Pancreas (tissue), 10 donors: Measurements from ENCODE around the gene RMP24.

Experiments used
- ATAC-seq, 4 donors: fragments of 200-7000 bp; cut with Tn5 transposase; one replicate each; pipeline versions ENCODE4 v1.8.0 to v1.9.1; 2020; ENCODE audit warnings: mild to moderate bottlenecking in 4 of 4, moderate library complexity in 4 of 4
- DNase-seq, 6 donors: peaks; one replicate each; pipeline ENCODE4 v3.0.0-alpha.2; 2020
- FAIRE-seq: peaks from 2 replicates; lab custom pipeline; 2012; peaks lifted over from hg19 to GRCh38; lab: Jason Lieb, UNC
- H3K27ac ChIP-seq, 4 donors: fragments of 200-600 bp; sonication (generic); 1 replicate in 3 of 4; 2 replicates in 1 of 4; pipeline versions ENCODE4 v1.5.0 to v1.8.0; 2020
- H3K27me3 ChIP-seq, 4 donors: fragments of 200-600 bp; one replicate each; pipeline ENCODE4 v1.8.0; 2021
- H3K36me3 ChIP-seq, 3 donors: fragments of 200-600 bp; sonication (generic) in 1 of 3; one replicate each; pipeline versions ENCODE4 v1.5.0 to v1.8.0; 2020 to 2021
- H3K4me1 ChIP-seq, 3 donors: fragments of 200-600 bp; one replicate each; pipeline ENCODE4 v1.8.0; 2021
- H3K4me3 ChIP-seq, 4 donors: fragments of 200-600 bp; sonication (generic) in 2 of 4; one replicate each; pipeline versions ENCODE4 v1.5.0 to v1.8.0; 2020 to 2021
- H3K9me3 ChIP-seq, 4 donors: fragments of 200-600 bp; one replicate each; pipeline ENCODE4 v1.8.0; 2021
- CTCF ChIP-seq, 4 donors: fragments of 200-600 bp; sonication (generic) in 3 of 4; IDR thresholded peaks; one replicate each; pipeline versions ENCODE4 v1.5.0 to v1.8.0; 2021; ENCODE audit warnings: antibody characterized with exemption in 4 of 4
- WGBS, 2 donors: extraction: QIAGEN DNeasy Blood & Tissue Kit; methylation state at CpG; one replicate each; pipeline ENCODE4 v1.1.7; 2013; 5-methylcytosine and 5-hydroxymethylcytosine counted together
- intact Hi-C, 3 donors: fragments of 100-400 bp; cut with DNase I; formaldehyde crosslinking; loops; one replicate each; pipeline versions ENCODE4 v1.11.1 to v1.14.2; 2022
- donor health status: healthy with polysubstance abuse.
- donor health status: DM: no; HTN: no; CAD: no; lungs with moderate emphysema.
- donor health status: DM: no; HTN: no; CAD: no.
- donor health status: control.
- donor health status: control.
- donor health status: Bipolar disorder and iron deficiency.
- donor health status: DM: yes; HTN: yes; CAD: no.
- donor health status: DM: no; HTN: no; CAD: no.
- donor health status: DM: no; HTN: no; CAD: no.
- donor health status: DM: yes; HTN: yes; CAD: no.

The RMP24 gene

GRCh38 chr18:35948080-35948479, 24.4 kb upstream of the RMP24 start:
- Histone ChIP-seq H3K4me3 (no peak overlapping the region), H3K27me3 (no peaks in the 10 kb centered on the region), H3K36me3 (no peaks in the 10 kb centered on the region), H3K27ac (no peak overlapping the region), H3K4me1 (no peaks in the 10 kb centered on the region), H3K9me3 (no peaks in the 10 kb centered on the region)
- WGBS, 2 donors, result 64 to 81% methylated on average over 3 of the region's 3 CpGs
- FAIRE-seq (no peak), ATAC-seq (no peak), DNase-seq (no peak)
- intact Hi-C loops, result loop anchor here in 2 of 3 donors (5.0 to 10.0 kb wide), 2 partner anchors 193 to 561 kb away; no protein-coding TSS in a partner anchor
- TF ChIP-seq CTCF (IDR thresholded peaks at IDR 0.05), result no peak

- no peak for ATAC-seq
- no peak for DNase-seq
- Histone ChIP-seq H3K9me3 (no peaks in the 10 kb centered on the region), H3K27ac (no peak overlapping the region), H3K27me3 (no peaks in the 10 kb centered on the region), H3K4me1 (no peaks in the 10 kb centered on the region), H3K36me3 (no peaks in the 10 kb centered on the region), H3K4me3 (no peak overlapping the region)
- intact Hi-C loops, result loop anchor here in 2 of 3 donors (5.0 to 10.0 kb wide), 2 partner anchors 194 to 562 kb away; no protein-coding TSS in a partner anchor
- FAIRE-seq, result no peak
- 38 to 43% methylated on average over 6 of the region's 6 CpGs for WGBS, 2 donors
- no peak for TF ChIP-seq CTCF (IDR thresholded peaks at IDR 0.05)
These were observed 23.4 kb upstream of the RMP24 start for GRCh38 chr18:35949090-35949489.

- ATAC-seq, result peak; percentile 86 to 97 (median 94)
- H3K27me3 ChIP-seq, result no peaks in the 10 kb centered on the region
- H3K4me1 ChIP-seq, result no peaks in the 10 kb centered on the region
- intact Hi-C loops, result loop anchor here in 2 of 3 donors (5.0 to 10.0 kb wide), 3 partner anchors 195 to 563 kb away; no protein-coding TSS in a partner anchor
- peak overlapping the region; percentile 33 to 65 (median 42) for H3K4me3 ChIP-seq
- no peaks in the 10 kb centered on the region for H3K36me3 ChIP-seq
- TF ChIP-seq CTCF (IDR thresholded peaks at IDR 0.05), result peak; percentile 80 to 96 (median 96)
- peak; percentile 20 to 77 (median 46) for DNase-seq
- FAIRE-seq, result no peak
- H3K9me3 ChIP-seq, result no peaks in the 10 kb centered on the region
- no peak overlapping the region for H3K27ac ChIP-seq
- WGBS, 2 donors, result 3 to 4% methylated on average over 54 of the region's 54 CpGs
These were observed 22.4 kb upstream of the RMP24 start for GRCh38 chr18:35949903-35950627.

GRCh38 chr18:35950628-35950982, 21.9 kb upstream of the RMP24 start:
- no peaks in the 10 kb centered on the region for H3K27me3 ChIP-seq
- intact Hi-C loops, result loop anchor here in 1 of 3 donors (5.0 kb wide), 1 partner anchor 543 kb away; no protein-coding TSS in a partner anchor
- FAIRE-seq (no peak), ATAC-seq (no peak), DNase-seq (no peak)
- no peaks in the 10 kb centered on the region for H3K9me3 ChIP-seq
- peak in 2 of 4 donors; percentile 7 to 9 for TF ChIP-seq CTCF (IDR thresholded peaks at IDR 0.05)
- H3K36me3 ChIP-seq, result no peaks in the 10 kb centered on the region
- H3K4me1 ChIP-seq, result no peaks in the 10 kb centered on the region
- H3K27ac ChIP-seq, result no peak overlapping the region
- H3K4me3 ChIP-seq, result peak overlapping the region in 3 of 4 donors; percentile 33 to 65 (median 47)
- 10 to 12% methylated on average over 6 of the region's 6 CpGs for WGBS, 2 donors

- 61 to 75% methylated on average over 1 of the region's 1 CpG for WGBS, 2 donors
- intact Hi-C loops, result loop anchor here in 1 of 3 donors (5.0 kb wide), 1 partner anchor 546 kb away; no protein-coding TSS in a partner anchor
- no peaks in the 10 kb centered on the region for H3K27me3 ChIP-seq
- H3K4me3 ChIP-seq, result no peak overlapping the region
- H3K4me1 ChIP-seq, result no peaks in the 10 kb centered on the region
- TF ChIP-seq CTCF (IDR thresholded peaks at IDR 0.05), result no peak
- no peak for ATAC-seq
- H3K36me3 ChIP-seq, result no peaks in the 10 kb centered on the region
- no peak overlapping the region for H3K27ac ChIP-seq
- no peak for DNase-seq
- FAIRE-seq, result no peak
- no peaks in the 10 kb centered on the region for H3K9me3 ChIP-seq
These were observed 18.8 kb upstream of the RMP24 start for GRCh38 chr18:35953688-35954087.
